Measurements from ENCODE around the gene CD247. TPM values are rescaled to one million over a fixed set of nuclear protein-coding genes. Genes with fewer than 3 reads are reported as not detected.
A peak's percentile ranks its signal among the peaks of the same experiment; 100 is the strongest.

Gene CD247
- total RNA-seq, 4 donors from 2014 or later: 0.33 TPM; not detected in 3

- H3K36me3 ChIP-seq: no peaks in the 10 kb centered on the region
- H3K4me3 ChIP-seq: no peak overlapping the region
- peaks cover 0 to 7% (median 0%) of the 10 kb centered on the region in 3 donors for H3K27me3 ChIP-seq
- no peaks in the 10 kb centered on the region for H3K9me3 ChIP-seq
- H3K27ac ChIP-seq: no peak overlapping the region
- in situ Hi-C loops (cut with MboI; ENCODE audit: low sequenced_read_pairs in 4 of 4) (loop anchor here (5.0 to 10.0 kb wide), 5 partner anchors 38 to 376 kb away; no protein-coding TSS in a partner anchor), intact Hi-C loops (cut with DNase I; ENCODE audit: low total_unique reads) (no loop called here)
- ATAC-seq (no peak), DNase-seq (no peak)
- TF ChIP-seq CTCF (IDR thresholded peaks at IDR 0.05 in 4 of 5, conservative IDR thresholded peaks at IDR 0.05 in 1 of 5): no peak
- TF ChIP-seq POLR2A (IDR thresholded peaks at IDR 0.05): no peak
- H3K4me1 ChIP-seq: peaks cover 0 to 12% of the 10 kb centered on the region in 2 donors
These were observed 77.6 kb downstream of the CD247 start for GRCh38 chr1:167440776-167441175.

- in situ Hi-C loops (cut with MboI; ENCODE audit: low sequenced_read_pairs in 4 of 4) (loop anchor here (5.0 to 10.0 kb wide), 5 partner anchors 38 to 376 kb away; no protein-coding TSS in a partner anchor), intact Hi-C loops (cut with DNase I; ENCODE audit: low total_unique reads) (no loop called here)
- no peaks in the 10 kb centered on the region for H3K9me3 ChIP-seq
- TF ChIP-seq CTCF (IDR thresholded peaks at IDR 0.05 in 4 of 5, conservative IDR thresholded peaks at IDR 0.05 in 1 of 5) (no peak), POLR2A (IDR thresholded peaks at IDR 0.05) (no peak)
- ATAC-seq (no peak), DNase-seq (no peak)
- H3K27ac ChIP-seq: no peak overlapping the region
- H3K4me1 ChIP-seq: peaks cover 0 to 12% of the 10 kb centered on the region in 2 donors
- no peak overlapping the region for H3K4me3 ChIP-seq
- H3K27me3 ChIP-seq: peaks cover 0 to 7% (median 0%) of the 10 kb centered on the region in 3 donors
- H3K36me3 ChIP-seq: no peaks in the 10 kb centered on the region
These were observed 78.0 kb downstream of the CD247 start for GRCh38 chr1:167440345-167440744.

GRCh38 chr1:167439301-167439988 lies 78.9 kb downstream of the CD247 start:
- in situ Hi-C loops (cut with MboI; ENCODE audit: low sequenced_read_pairs in 4 of 4) (no loop called here), intact Hi-C loops (cut with DNase I; ENCODE audit: low total_unique reads) (no loop called here)
- TF ChIP-seq CTCF (IDR thresholded peaks at IDR 0.05 in 4 of 5, conservative IDR thresholded peaks at IDR 0.05 in 1 of 5): no peak
- TF ChIP-seq POLR2A (IDR thresholded peaks at IDR 0.05): no peak
- H3K9me3 ChIP-seq: no peaks in the 10 kb centered on the region
- H3K27ac ChIP-seq: no peak overlapping the region
- H3K36me3 ChIP-seq: no peaks in the 10 kb centered on the region
- DNase-seq (no peak), ATAC-seq (no peak)
- peaks cover 0 to 7% (median 0%) of the 10 kb centered on the region in 3 donors for H3K27me3 ChIP-seq
- H3K4me1 ChIP-seq: peaks cover 0 to 12% of the 10 kb centered on the region in 2 donors
- H3K4me3 ChIP-seq: peak overlapping the region; percentile 44 to 57 (median 51)

- in situ Hi-C loops (cut with MboI; ENCODE audit: low sequenced_read_pairs in 4 of 4): no loop called here
- Histone ChIP-seq H3K9me3 (no peaks in the 10 kb centered on the region), H3K4me3 (peak overlapping the region in 2 of 4 donors; percentile 56 to 57), H3K36me3 (no peaks in the 10 kb centered on the region), H3K27ac (no peak overlapping the region), H3K27me3 (peaks cover 0 to 7% (median 0%) of the 10 kb centered on the region in 3 donors), H3K4me1 (peaks cover 0 to 12% of the 10 kb centered on the region in 2 donors)
- intact Hi-C loops (cut with DNase I; ENCODE audit: low total_unique reads): no loop called here
- ATAC-seq (no peak), DNase-seq (no peak)
- TF ChIP-seq CTCF (IDR thresholded peaks at IDR 0.05 in 4 of 5, conservative IDR thresholded peaks at IDR 0.05 in 1 of 5): no peak
- no peak for TF ChIP-seq POLR2A (IDR thresholded peaks at IDR 0.05)
These were observed 79.9 kb downstream of the CD247 start for GRCh38 chr1:167438171-167439138.
